ENCODE data around the gene NRARP. TPM values are rescaled to one million over a fixed set of nuclear protein-coding genes. Genes with fewer than 3 reads are reported as not detected.

Gene NRARP
- polyA plus RNA-seq, 1 donor = 5.1 TPM

DNA sequence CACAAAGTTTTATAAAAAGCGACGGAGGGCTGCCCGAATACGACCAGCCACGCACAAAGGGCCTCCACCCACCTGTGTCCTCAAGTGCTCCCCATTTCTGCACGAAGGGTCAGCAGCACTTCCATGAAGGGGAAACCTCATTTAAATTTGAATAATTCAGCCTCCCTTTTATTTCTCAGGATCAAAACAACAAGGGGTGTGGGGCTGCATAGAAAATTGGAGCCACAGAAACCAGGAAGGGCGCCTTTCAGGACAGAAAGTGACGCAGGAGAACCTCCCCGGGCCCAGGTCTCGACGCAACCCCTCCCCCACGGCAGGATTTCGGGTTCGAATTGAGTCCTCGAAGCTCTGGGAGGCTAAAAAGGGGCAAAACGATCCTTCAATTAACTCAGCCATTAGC, 2.1 kb downstream of the NRARP start:
- no peak for DNase-seq

DNA sequence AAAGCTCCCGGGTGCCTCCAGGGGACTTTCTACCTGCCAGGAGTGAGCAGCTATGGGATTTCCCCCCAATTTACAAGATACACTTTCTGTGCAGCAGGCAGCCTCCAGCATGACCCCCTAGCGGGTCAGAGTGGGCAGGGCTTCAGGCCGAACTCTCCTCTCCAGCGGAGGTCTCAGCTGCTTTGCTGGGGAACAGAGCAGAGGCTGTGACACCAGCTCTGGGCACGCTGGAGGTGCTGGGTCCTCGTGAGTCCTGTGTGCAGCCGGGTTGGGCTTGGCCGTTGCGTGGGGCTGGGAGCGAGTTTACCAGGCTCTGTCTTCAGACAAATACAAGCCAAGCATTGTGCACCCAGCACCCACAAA, 2.9 kb downstream of the NRARP start:
- no peak for DNase-seq

GRCh38 chr9:137298401-137299202, 3.5 kb downstream of the NRARP start:
- DNase-seq = no peak

- DNase-seq = no peak
These were observed 4.1 kb downstream of the NRARP start for GRCh38 chr9:137297966-137298365.

GRCh38 chr9:137296670-137297664, 5.1 kb downstream of the NRARP start:
- no peak for DNase-seq

DNA sequence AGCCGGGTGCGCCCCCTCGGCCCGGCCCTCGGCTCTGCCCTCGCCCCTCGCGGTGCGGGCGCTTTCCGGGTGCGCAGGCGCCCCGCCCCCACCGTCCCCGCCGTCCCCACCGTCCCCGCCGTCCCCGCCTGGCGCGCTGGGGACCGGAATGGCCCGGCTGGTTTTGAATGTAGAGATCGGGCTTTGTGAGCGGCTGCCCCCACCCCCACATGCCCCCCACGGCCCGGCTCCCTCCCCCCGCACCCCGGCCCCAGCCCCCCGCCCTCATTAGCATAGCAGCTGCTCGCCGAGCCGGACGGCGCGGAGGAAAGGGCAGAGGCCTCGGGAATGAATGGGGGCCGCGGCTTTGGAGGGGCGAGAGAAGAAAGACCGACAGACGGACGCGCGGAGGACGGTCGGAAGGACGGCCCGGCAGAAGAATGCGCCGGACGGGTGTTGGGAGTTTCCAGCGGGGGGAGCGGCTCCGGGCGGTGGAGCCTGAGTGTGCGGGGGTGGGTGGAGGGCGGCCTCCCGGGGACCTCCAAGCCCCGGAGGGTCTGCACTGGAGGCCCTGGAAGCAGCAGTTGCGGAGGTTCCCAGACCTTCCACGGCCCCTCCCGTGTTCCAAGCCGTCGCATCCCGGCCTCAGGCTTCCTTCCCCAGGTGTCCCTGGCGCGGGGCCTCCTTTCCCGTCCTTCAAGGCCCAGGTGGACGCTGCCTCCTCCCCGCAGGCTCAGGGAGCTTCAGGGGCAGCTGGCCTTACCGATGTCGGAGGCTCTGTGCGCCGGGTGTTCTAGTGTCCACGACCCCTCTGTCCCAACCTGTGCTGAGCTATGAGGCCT, 6.0 kb downstream of the NRARP start:
- DNase-seq = no peak

DNA sequence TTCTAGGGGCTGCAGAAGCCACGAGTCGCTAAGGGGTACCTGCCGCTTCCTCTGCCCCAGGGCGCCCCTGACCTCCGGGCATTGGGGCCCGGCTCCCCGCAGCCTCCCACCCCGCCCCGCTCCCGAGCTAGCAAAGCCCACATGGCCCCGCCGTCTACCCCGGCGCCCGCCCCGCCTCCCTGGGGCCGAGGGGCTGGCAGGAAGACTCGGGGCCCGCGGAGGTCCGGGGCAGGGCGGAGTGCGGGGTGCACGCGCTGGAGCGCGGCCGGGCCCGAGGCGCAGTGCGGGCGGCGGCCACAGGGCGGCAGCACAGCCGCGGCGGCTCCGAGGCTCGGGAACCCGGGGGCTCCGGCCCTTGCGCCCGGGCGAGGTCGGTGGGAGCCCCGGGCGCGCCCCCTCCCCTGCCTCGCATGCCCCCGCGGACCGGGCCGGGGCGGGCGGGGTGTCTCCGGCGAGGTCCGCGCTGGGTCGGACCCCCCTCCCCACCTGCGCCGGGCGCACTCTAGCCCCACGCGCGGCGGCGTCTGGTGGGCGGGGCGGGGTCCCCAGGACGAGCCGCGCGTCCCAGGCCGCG, 6.7 kb downstream of the NRARP start:
- no peak for DNase-seq

- no peak for DNase-seq
These were observed 7.3 kb downstream of the NRARP start for GRCh38 chr9:137294681-137295237.

GRCh38 chr9:137294091-137294680, 7.9 kb downstream of the NRARP start:
- no peak for DNase-seq

GRCh38 chr9:137293482-137294090, 8.5 kb downstream of the NRARP start:
- DNase-seq = no peak

DNA sequence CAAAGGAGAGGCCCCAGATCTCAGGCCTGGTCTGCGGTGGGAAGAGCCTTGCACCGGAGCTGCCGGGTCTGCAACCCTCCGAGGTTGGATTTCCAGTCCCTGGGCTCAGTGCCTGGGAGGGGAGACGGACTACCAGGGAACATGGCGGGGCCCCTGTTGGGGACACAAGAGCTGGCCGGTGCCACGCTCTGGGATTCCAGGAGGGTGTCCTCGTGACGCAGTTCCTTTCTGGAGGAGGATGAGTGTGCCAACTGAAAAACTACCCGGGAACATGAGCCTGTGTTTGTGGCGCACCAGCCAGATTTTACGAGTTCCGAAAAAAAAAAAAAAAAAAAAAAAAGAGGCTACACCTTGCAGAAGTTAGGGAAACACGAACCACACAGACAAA, 9.0 kb downstream of the NRARP start:
- no peak for DNase-seq

GRCh38 chr9:137286975-137287383, 15.1 kb downstream of the NRARP start:
- no peak for DNase-seq

DNA sequence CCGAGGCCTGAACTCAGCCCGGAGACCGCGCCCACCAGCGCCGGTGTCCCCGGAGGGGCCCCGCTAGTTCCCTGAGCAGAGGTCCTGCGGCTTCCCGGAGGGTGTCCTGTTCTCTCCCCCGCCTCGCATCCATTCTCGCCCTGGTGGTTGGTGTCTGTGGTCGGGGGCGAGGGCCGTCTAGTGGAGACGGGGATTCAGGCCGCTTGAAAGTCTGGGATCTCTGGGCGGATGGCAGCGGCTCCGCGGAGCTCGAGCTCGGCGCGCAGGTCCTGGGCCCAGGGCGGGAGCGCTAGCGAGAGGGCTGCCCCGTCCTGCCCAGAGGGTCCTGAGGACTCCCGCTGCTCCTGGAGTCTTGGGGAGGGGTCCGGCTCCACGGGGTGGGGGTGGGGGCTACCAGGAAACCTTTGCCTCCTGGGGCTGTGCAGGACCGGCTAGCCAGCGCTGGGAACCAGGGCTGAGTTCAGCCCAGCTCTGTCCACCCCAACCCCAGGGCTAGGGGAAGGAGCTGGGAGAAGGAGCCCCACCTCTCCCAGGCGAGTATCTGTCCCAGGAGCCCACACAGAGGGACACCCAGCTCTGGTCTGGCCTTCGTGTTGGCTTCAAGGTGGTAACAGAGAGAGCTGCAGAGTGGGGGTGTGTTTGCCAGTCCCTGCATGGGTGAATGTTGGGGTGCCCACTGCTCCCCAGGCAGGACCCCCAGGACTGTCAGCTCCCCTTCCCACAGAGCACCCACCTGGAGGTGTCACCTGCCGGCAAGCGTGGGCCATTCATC, 20.5 kb downstream of the NRARP start:
- no peak for DNase-seq

- DNase-seq = no peak
These were observed 21.4 kb downstream of the NRARP start for GRCh38 chr9:137280474-137281344.

- DNase-seq = no peak
These were observed 22.2 kb downstream of the NRARP start for GRCh38 chr9:137279741-137280473.

DNA sequence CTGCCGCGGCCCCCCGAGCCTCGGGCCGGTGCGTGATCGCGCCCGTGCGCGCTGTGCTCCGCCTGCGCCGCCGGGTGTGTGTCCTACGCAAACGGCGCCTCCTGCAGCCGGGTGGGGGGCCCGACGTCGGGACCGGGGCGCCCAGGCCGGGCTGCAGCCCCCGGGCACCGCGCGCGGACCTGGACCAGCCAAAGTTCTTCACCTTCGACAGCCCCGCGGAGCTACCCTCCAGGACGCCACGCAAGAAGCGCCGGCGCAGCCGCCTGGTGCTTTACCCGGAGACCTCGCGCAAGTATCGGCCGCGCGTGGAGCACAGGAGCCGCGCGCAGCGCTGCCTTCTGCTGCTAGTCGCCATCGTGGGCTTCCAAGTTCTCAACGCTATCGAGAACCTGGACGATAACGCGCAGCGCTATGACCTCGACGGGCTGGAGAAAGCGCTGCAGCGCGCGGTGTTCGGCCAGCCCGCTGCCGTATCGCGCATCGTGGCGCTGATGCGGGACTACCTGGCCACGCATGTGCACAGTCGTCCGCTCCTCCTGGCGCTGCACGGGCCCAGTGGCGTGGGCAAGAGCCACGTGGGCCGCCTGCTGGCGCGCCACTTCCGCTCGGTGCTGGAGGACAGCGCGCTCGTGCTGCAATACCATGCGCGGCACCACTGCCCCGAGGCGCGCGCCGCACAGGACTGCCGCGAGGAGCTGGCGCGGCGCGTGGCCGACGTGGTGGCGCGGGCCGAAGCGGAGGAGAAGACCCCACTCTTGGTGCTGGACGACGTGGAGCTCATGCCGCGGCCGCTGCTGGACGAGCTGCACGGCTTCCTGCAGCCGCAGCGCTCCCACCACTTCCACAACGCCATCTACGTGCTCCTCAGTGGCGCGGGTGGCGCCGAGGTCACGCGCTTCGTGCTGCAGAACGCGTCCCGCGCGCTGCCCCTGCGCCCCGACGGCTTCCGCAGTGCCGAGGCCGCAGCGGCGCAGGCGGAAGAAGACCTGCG, 23.1 kb downstream of the NRARP start:
- no peak for DNase-seq

Measured in left kidney (tissue), 2 donors.